Liver (tissue), 9 donors: ENCODE measurements around the gene OGFR. TPM values are rescaled to one million over a fixed set of nuclear protein-coding genes. Genes with fewer than 3 reads are reported as not detected.

Experiments used
- DNase-seq: peaks from one replicate; pipeline ENCODE4 v3.0.0-alpha.2; 2017; ENCODE audit warnings: low spot score
- H3K27ac ChIP-seq, 2 donors: one replicate each; pipeline ENCODE4 v1.7.0; 2013; ENCODE audit warnings: inconsistent platforms in 2 of 2, low read length in 2 of 2, control low read depth in 1 of 2, low read depth in 1 of 2, mild to moderate bottlenecking in 1 of 2
- H3K27me3 ChIP-seq, 4 donors: one replicate each; pipeline versions ENCODE4 v1.6.1 to v1.7.0; 2013; ENCODE audit warnings: low read length in 3 of 4, inconsistent platforms in 1 of 4, mild to moderate bottlenecking in 1 of 4, moderate library complexity in 1 of 4; ENCODE audit not compliant: control insufficient read depth in 4 of 4, insufficient read depth in 4 of 4
- H3K36me3 ChIP-seq, 4 donors: one replicate each; pipeline versions ENCODE4 v1.6.1 to v1.7.0; 2013; ENCODE audit warnings: low read length in 3 of 4, mild to moderate bottlenecking in 3 of 4, low read depth in 1 of 4, moderate library complexity in 1 of 4; ENCODE audit not compliant: control insufficient read depth in 4 of 4, insufficient read depth in 3 of 4
- H3K4me1 ChIP-seq, 4 donors: one replicate each; pipeline versions ENCODE4 v1.6.1 to v1.7.0; 2013; ENCODE audit warnings: low read length in 3 of 4, mild to moderate bottlenecking in 3 of 4, moderate library complexity in 1 of 4; ENCODE audit not compliant: control insufficient read depth in 4 of 4, insufficient read depth in 4 of 4
- H3K4me3 ChIP-seq, 3 donors: one replicate each; pipeline versions ENCODE4 v1.6.1 to v1.7.0; 2013; ENCODE audit warnings: low read length in 3 of 3, control low read depth in 1 of 3, low read depth in 1 of 3, mild to moderate bottlenecking in 1 of 3
- H3K9ac ChIP-seq, 2 donors: one replicate each; pipeline ENCODE4 v1.7.0; 2013; ENCODE audit warnings: low read length in 2 of 2, mild to moderate bottlenecking in 2 of 2, moderate library complexity in 2 of 2, control low read depth in 1 of 2, low read depth in 1 of 2
- H3K9me3 ChIP-seq, 4 donors: one replicate each; pipeline versions ENCODE4 v1.6.1 to v1.7.0; 2013; ENCODE audit warnings: low read length in 3 of 4; ENCODE audit not compliant: control insufficient read depth in 4 of 4
- FOXA1 ChIP-seq: IDR thresholded peaks from 2 replicates; pipeline ENCODE4 v1.6.1; 2016; ENCODE audit warnings: antibody characterized with exemption
- FOXA2 ChIP-seq: IDR thresholded peaks from 2 replicates; pipeline ENCODE4 v1.6.1; 2016; ENCODE audit warnings: antibody characterized with exemption
- GABPA ChIP-seq, 2 donors: IDR thresholded peaks in 1 of 2; conservative IDR thresholded peaks in 1 of 2; 2 replicates each; pipeline ENCODE4 v1.6.1; 2016; ENCODE audit warnings: antibody characterized with exemption in 2 of 2, mild to moderate bottlenecking in 1 of 2, moderate library complexity in 1 of 2
- HNF4A ChIP-seq, 2 donors: conservative IDR thresholded peaks; 2 replicates each; pipeline ENCODE4 v1.6.1; 2016; ENCODE audit warnings: antibody characterized with exemption in 2 of 2, mild to moderate bottlenecking in 2 of 2
- HNF4G ChIP-seq: IDR thresholded peaks from 2 replicates; pipeline ENCODE4 v1.6.1; 2016; ENCODE audit warnings: antibody characterized with exemption
- JUND ChIP-seq, 2 donors: IDR thresholded peaks; 2 replicates each; pipeline ENCODE4 v1.6.1; 2016; ENCODE audit warnings: antibody characterized with exemption in 2 of 2
- MAX ChIP-seq: IDR thresholded peaks from 2 replicates; pipeline ENCODE4 v1.6.1; 2016; ENCODE audit warnings: antibody characterized with exemption
- NR2F2 ChIP-seq: IDR thresholded peaks from 2 replicates; pipeline ENCODE4 v1.6.1; 2016; ENCODE audit warnings: antibody characterized with exemption
- RAD21 ChIP-seq, 2 donors: IDR thresholded peaks; 2 replicates each; pipeline ENCODE4 v1.6.1; 2016; ENCODE audit warnings: antibody characterized with exemption in 2 of 2, mild to moderate bottlenecking in 2 of 2
- RXRA ChIP-seq, 2 donors: IDR thresholded peaks; 2 replicates each; pipeline ENCODE4 v1.6.1; 2017 to 2018; ENCODE audit warnings: antibody characterized with exemption in 2 of 2, mild to moderate bottlenecking in 1 of 2
- SP1 ChIP-seq: IDR thresholded peaks from 2 replicates; pipeline ENCODE4 v1.6.1; 2018; ENCODE audit warnings: antibody characterized with exemption, mild to moderate bottlenecking
- TAF1 ChIP-seq: conservative IDR thresholded peaks from 2 replicates; pipeline ENCODE4 v1.6.1; 2016; ENCODE audit warnings: antibody characterized with exemption, mild to moderate bottlenecking
- YY1 ChIP-seq: IDR thresholded peaks from 2 replicates; pipeline ENCODE4 v1.6.1; 2016; ENCODE audit warnings: antibody characterized with exemption, mild to moderate bottlenecking
- ZBTB33 ChIP-seq: IDR thresholded peaks from 2 replicates; pipeline ENCODE4 v1.6.1; 2016; ENCODE audit warnings: antibody characterized with exemption
- WGBS: extraction: QIAGEN DNeasy Blood & Tissue Kit; methylation state at CpG from one replicate; pipeline ENCODE4 v1.1.7; 2013; 5-methylcytosine and 5-hydroxymethylcytosine counted together
- polyA plus RNA-seq, 2 donors: library from polyadenylated mRNA; stranded (reverse) in 1 of 2; unstranded in 1 of 2; fragments of 200-250 nt in 1 of 2; fragments of >200 nt in 1 of 2; fragmentation: Nextera tagmentation in 1 of 2; extraction: Ambion mirVana in 1 of 2; gene quantifications; one replicate each; pipeline versions ENCODE4 v1.2.1 to v1.2.3, GENCODE V29; 2013 to 2015
- total RNA-seq, 2 donors: library from RNA; depleted of rRNA; stranded (reverse); fragments of >200 nt; gene quantifications; one replicate each; pipeline ENCODE4 v1.2.3, GENCODE V29; 2014
- TF ChIP-seq, protein P1 (sequence below): IDR thresholded peaks from 2 replicates; pipeline ENCODE4 v1.6.1; 2016; ENCODE audit warnings: antibody characterized with exemption
- TF ChIP-seq, protein P2 (sequence below): IDR thresholded peaks from 2 replicates; pipeline ENCODE4 v1.6.1; 2016; ENCODE audit warnings: antibody characterized with exemption, mild to moderate bottlenecking
- TF ChIP-seq, protein P3 (sequence below): fragments of 150-350 bp; IDR thresholded peaks from 2 replicates; pipeline ENCODE4 v1.5.1; 2017; ENCODE audit warnings: improper control_type of control experiment, low read depth, low read length; ENCODE audit not compliant: missing input control
- donor health status: healthy.
- donor health status: healthy.
- donor health status: healthy.
- donor health status: healthy.
- donor health status: healthy.

The OGFR gene
- total and polyA plus RNA-seq, 4 donors, result 5.9 to 59.4 (median 29.4) TPM

DNA sequence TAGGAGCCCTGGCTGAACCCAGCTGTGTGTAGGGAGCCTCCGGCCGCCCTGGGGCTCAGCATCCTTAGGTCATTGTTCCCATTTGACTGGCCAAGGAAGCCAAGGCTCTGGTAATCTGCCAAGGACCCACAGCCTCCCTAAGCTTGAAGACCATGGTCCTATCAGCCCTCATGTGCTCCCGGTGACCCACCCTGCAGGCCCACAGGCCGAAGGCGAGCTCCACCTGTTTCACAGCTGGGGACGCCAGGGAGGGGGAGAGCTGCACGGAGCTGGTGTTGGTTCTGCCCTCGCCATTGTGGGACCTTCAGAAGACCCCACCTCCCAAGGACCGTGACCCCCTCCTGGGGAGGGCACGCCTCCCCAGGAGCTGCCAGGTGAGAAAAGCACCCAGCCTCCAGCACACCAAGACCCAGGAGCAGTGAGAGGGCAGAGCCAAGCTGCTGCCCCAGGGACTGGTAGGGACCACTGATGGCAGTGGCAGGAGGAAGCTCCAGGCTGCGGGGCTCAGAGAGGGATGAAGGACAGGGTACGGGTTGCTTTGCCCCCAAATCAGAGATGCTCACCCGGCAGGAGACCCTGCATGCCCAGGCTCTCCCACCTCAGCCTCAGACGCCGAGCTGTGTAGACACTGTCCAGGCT lies 39.1 kb upstream of the OGFR start:
- Histone ChIP-seq H3K9ac (no peak overlapping the region), H3K4me1 (peaks cover 6 to 20% (median 11%) of the 10 kb centered on the region in 4 donors), H3K36me3 (no peaks in the 10 kb centered on the region), H3K27ac (no peak overlapping the region), H3K4me3 (no peak overlapping the region), H3K27me3 (no peaks in the 10 kb centered on the region), H3K9me3 (no peaks in the 10 kb centered on the region)
- TF ChIP-seq HNF4A (conservative IDR thresholded peaks at IDR 0.05) (no peak), TAF1 (no peak), FOXA1 (no peak), MAX (no peak), HNF4G (no peak), ZBTB33 (no peak), SP1 (no peak), NR2F2 (no peak), YY1 (no peak), FOXA2 (no peak), GABPA (IDR thresholded peaks at IDR 0.05 in 1 of 2, conservative IDR thresholded peaks at IDR 0.05 in 1 of 2) (no peak), RXRA (IDR thresholded peaks at IDR 0.05) (no peak)
- TF ChIP-seq, protein P1, sequence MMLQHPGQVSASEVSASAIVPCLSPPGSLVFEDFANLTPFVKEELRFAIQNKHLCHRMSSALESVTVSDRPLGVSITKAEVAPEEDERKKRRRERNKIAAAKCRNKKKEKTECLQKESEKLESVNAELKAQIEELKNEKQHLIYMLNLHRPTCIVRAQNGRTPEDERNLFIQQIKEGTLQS, result no peak
- TF ChIP-seq, protein P2, sequence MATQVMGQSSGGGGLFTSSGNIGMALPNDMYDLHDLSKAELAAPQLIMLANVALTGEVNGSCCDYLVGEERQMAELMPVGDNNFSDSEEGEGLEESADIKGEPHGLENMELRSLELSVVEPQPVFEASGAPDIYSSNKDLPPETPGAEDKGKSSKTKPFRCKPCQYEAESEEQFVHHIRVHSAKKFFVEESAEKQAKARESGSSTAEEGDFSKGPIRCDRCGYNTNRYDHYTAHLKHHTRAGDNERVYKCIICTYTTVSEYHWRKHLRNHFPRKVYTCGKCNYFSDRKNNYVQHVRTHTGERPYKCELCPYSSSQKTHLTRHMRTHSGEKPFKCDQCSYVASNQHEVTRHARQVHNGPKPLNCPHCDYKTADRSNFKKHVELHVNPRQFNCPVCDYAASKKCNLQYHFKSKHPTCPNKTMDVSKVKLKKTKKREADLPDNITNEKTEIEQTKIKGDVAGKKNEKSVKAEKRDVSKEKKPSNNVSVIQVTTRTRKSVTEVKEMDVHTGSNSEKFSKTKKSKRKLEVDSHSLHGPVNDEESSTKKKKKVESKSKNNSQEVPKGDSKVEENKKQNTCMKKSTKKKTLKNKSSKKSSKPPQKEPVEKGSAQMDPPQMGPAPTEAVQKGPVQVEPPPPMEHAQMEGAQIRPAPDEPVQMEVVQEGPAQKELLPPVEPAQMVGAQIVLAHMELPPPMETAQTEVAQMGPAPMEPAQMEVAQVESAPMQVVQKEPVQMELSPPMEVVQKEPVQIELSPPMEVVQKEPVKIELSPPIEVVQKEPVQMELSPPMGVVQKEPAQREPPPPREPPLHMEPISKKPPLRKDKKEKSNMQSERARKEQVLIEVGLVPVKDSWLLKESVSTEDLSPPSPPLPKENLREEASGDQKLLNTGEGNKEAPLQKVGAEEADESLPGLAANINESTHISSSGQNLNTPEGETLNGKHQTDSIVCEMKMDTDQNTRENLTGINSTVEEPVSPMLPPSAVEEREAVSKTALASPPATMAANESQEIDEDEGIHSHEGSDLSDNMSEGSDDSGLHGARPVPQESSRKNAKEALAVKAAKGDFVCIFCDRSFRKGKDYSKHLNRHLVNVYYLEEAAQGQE, result no peak
- TF ChIP-seq, protein P3, sequence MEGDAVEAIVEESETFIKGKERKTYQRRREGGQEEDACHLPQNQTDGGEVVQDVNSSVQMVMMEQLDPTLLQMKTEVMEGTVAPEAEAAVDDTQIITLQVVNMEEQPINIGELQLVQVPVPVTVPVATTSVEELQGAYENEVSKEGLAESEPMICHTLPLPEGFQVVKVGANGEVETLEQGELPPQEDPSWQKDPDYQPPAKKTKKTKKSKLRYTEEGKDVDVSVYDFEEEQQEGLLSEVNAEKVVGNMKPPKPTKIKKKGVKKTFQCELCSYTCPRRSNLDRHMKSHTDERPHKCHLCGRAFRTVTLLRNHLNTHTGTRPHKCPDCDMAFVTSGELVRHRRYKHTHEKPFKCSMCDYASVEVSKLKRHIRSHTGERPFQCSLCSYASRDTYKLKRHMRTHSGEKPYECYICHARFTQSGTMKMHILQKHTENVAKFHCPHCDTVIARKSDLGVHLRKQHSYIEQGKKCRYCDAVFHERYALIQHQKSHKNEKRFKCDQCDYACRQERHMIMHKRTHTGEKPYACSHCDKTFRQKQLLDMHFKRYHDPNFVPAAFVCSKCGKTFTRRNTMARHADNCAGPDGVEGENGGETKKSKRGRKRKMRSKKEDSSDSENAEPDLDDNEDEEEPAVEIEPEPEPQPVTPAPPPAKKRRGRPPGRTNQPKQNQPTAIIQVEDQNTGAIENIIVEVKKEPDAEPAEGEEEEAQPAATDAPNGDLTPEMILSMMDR, result no peak
- 90% methylated on average over 15 of the region's 15 CpGs for WGBS
- no peak for DNase-seq

DNA sequence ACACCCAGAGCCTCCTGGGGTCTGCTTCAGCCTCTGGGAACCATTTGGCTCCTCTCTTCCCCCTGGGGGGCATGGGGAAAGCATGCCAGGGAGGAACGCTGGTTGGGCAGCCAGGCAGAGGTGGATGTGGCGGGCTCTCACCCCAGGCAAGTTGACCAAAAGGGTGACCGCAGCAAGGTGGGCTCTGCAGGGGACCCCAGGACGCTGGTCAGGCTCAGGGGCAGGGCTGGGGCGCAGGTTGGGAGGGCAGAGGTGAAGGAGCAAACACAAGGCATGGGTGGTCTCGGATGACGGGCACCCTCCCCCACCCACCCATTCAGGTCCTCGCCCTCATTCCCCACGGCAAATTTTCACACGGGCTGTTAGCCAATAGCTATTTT lies 38.6 kb upstream of the OGFR start:
- Histone ChIP-seq H3K4me1 (peaks cover 9 to 24% (median 14%) of the 10 kb centered on the region in 4 donors), H3K27ac (no peak overlapping the region), H3K4me3 (no peak overlapping the region), H3K9me3 (no peaks in the 10 kb centered on the region), H3K27me3 (no peaks in the 10 kb centered on the region), H3K9ac (no peak overlapping the region), H3K36me3 (no peaks in the 10 kb centered on the region)
- DNase-seq, result no peak
- 74% methylated on average over 10 of the region's 10 CpGs for WGBS
- TF ChIP-seq YY1 (no peak), ZBTB33 (no peak), RAD21 (IDR thresholded peaks at IDR 0.05) (no peak), HNF4A (conservative IDR thresholded peaks at IDR 0.05) (no peak), FOXA1 (no peak), SP1 (no peak), FOXA2 (no peak), TAF1 (no peak), JUND (IDR thresholded peaks at IDR 0.05) (no peak), GABPA (IDR thresholded peaks at IDR 0.05 in 1 of 2, conservative IDR thresholded peaks at IDR 0.05 in 1 of 2) (no peak), MAX (no peak), NR2F2 (no peak)
- TF ChIP-seq, protein P1, result no peak
- TF ChIP-seq, protein P3, result no peak
